Stimulated activated CD8-positive, alpha-beta memory T cell treated with anti-CD3 and anti-CD28 coated beads, Interleukin-4, amount 100 ng/mL, for 4 hours (primary cell): ENCODE measurements around the gene ABCF1.

ENCODE experiments used
- DNase-seq, 2 donors: peaks; one replicate each; pipeline ENCODE4 v3.0.0-alpha.2; 2020; ENCODE audit warnings: low read depth in 2 of 2, low spot score in 1 of 2

ABCF1 gene

DNA sequence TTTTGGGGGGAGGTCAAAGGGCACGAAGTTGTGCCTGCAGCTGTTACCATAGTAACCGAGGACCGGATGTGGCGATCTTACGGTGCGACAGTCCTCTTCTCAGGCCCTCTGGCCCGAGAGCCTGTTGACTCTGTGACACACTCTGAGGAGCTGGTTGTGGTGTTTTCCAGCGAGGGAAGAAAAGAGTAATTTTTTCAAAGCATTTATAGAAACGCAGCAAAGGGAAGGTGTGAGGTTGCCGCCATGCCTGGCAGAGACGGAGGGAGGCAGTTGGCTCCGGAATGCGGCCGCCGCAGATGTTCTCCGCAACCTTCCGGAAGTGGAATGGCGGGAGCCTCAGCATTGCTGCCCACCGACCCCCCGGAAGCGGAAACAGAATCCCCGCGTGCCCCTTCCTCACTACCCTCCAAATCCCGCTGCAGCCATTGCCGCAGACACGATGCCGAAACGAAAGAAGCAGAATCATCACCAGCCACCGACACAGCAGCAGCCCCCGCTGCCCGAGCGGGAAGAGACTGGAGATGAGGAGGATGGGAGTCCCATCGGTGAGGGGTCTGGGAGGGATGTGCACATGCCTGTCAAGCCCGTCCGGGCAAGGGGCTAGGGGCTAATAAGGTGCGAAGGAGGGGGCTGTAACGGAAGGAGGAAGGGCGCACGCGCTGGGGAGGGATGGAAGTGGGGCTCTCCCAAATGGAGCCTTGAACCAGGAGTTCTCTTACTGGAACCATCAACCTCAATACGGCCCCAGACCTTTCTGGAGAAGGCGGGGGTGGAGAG lies 14.1 kb upstream of the ABCF1 start, which contains the start of gene PRR3:
PRR3 (plus strand) TSS at position 390 of the 777 bp plus-strand sequence; CDS start at position 440, 50 bp downstream.
- peak; percentile 64 to 70 for DNase-seq

DNA sequence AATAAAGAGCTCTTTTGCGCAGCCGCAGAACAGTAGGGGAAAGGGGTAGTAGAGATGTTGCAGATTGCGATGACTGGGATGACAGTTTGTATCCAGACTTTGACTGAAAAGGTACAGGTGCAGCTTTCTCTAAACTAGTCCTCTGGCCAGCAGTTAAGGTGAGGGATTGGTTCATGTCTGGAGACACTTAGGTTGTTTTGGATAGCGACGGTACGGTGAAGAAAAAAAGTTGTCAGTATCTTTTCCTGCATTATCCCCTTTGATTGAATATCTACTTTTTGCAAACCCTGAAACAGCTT lies 13.6 kb upstream of the ABCF1 start:
- peak; percentile 31 to 48 for DNase-seq

DNA sequence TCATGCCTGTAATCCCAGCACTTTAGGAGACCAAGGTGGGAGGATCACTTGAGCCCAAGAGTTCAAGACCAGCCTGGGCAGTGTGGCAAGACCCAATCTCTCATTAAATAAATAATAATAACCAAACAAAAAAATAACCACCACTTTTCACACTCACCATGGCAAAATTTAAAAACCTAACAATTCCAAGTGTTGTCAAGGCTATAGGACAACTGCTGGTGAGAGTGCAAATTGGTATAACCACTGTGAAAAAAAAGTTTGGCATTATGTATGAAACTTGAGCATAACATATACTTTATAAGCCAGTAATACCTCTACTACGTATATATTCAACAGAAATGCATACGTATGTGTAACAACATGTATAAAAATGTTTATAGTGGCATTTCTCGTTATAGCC lies 10.3 kb upstream of the ABCF1 start:
- no peak for DNase-seq

DNA sequence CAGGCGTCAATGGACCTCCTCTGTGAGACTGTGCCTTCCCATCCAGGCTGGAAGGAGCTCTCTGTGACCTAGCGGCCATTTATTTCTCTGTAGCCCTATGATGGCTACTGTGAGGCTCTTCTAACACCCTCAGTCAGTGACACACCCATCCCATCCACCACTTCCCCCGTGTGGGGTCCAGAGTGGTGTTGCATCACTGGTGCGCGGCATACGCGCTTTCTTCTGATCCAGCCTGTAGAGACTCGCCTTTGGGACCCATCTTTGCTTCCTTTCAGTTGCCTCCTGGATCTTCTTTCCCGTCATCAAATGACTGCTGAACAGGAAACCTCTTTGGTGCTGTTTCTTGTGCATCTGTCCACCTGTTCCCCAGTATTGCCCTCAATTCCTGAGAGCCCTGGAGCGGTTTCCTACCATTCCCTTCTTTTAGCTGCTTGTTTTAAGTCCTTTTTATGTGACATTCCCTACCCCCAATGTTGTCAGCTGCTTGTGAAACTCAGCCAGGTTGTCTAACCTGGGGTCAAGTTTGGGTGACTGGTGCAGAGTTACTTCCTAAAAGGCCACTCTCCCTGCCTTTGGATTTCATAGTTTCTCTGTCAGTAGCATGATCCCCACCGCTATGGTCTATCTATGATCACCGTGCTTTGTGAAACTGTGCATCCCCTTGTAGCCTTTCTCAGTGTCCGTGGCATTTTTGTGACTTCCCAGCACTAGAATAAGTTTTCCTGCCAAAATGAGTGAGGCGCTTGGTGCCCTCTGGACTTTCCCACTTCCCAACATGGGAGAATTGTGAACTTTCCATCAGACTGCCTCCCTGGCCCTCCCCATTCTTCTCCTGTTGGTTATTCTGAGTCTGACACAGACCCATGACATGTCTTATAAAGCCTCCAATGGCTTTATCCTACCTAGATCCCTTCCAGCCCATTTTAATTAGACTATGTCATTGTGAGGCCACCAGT lies 8.5 kb upstream of the ABCF1 start:
- DNase-seq = no peak

DNA sequence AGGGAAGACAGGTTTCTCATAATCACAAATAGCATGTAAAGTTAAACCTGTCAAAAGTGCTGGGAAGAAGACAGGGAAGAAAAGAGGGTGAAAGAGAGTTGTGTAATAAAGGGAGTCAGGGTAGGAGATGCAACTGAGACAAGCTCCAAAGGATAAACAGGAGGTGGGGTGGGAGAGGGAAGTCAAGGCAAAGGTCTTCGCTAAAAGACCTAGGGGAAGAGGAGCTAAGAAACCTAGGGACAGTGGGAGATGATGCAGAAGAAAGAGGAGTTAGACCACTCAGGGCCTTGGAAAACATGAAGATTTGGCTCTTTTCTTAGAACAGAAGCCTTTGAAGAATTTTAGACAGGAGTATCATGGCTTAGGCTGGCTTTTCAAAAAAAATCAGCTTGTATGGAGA lies 7.1 kb upstream of the ABCF1 start:
- no peak for DNase-seq

DNA sequence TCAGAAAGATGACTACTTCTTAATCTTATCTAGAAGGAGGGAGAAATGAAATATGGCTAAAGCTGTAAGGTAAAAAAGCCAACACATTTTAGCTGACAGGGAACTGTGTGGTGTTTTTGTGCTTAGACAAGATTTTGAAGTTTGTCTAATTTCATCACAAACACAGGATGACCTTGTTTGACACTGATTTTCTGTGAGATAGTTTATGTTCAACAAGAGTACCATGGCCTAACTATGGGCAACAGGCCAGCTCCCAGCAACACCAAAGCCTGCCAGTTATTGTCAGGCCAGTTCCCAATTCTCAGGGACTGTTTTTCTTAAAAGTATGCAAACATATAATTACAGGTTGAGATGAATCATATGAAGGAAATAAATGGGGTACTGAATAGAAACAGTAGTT lies 5.5 kb upstream of the ABCF1 start:
- no peak for DNase-seq

DNA sequence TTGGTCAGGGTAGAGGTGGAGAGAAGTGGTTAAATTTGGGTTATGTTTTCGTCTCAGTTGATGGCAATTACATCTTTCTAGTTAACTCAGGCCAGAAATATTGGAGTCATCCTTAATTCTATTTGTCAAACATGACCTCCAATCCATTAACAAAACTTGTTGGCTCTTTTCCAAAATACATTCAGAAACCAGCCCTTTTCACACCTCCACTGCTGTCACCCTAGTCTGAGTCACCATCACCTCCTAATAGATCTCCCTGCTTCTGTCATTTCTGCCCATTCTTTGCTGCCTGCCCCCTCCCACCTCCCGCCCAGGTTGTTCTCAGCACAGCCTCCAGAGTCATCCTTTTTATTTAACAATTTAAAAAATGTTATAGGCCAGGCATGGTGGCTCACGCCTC lies 3.0 kb upstream of the ABCF1 start:
- no peak for DNase-seq

DNA sequence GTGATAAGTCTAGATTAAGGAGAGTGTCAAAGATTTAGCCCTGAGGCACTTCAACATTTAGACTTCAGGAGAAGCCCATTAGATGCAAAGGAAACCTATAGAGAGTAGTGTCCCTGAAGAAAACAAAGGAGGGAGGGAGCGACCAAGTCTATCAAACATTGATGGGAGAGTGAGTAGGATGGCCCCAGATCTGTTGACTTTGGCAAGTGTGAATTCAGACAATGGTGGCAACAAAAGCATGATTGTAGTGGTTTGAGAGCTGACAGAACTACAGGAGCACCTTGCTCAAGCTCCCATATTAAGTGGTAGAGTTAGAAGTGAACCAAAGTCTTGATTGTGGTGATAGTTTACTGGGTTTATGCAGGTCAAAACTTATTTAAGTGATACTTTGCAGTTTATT lies 979 bp upstream of the ABCF1 start:
- DNase-seq = no peak

DNA sequence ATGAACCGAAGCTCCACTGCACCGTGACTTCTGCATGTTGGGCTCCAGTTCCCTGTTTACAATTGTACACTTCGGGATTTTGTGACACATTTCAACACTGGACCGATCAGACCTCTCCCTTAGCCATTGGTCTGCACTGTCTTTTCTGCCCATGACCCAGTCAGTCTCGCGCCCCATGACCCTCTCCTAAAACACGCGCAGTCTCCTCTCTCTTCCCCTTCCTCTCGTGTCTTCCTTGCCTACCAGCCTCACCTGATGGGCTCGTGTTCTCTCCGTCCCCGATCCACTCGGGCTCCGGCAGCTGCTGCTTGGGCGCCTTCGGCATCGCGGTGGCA lies 535 bp upstream of the ABCF1 start:
- DNase-seq = peak in 1 of 2 donors; percentile 4

DNA sequence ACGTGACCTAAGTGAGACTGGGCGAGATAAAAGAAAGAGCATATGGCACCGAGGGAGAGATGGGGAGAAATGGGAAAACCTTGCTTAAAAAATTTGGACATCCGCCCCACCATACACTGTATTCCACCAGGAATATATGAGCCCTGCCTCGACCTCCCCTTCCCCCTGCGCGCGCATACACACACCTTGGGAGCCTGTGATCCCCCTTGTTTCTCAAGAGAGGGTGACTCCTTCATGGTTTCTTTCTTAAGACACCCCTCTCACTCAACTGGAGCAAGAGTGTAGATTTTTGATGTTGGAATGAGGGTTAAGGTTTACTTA lies 480 bp downstream of the ABCF1 start:
- no peak for DNase-seq

DNA sequence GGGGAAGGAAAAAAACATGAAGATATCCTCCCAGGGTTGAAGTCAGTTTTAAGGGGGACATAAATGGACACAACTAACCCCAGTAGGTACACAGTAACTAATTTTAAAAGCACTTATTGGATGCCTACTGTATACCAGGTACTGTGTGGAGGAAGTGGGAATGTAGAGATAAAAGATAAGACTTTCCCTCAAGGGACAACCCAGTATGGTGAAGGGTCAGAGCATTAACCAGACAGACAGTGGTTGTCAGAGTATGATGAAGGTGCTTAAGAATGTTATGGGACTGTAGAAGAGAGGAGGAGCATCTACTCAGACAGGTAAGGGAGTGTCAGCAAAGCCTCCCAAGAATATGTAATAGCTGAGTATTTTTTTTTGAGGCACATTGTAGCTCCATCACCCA lies 906 bp downstream of the ABCF1 start:
- DNase-seq = no peak

DNA sequence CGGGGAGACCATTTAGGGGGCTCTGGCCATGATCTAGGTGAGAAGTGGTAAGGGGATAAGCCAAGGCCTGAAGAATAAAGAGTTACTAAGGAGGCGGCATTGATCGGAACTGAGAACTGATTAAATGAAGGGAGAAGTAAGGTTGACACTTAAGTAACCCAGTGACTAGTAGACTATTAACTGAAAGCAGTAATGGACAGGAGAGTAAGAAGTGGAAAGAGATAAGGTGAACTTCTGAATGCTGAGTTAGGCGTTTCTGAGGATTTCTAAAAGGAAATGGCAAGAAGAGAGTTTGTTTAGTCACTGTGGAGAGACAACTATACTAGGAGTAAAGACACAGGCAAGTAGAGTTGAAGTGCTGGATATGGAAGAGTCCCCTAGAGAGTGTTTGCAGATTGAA lies 1.9 kb downstream of the ABCF1 start:
- no peak for DNase-seq

DNA sequence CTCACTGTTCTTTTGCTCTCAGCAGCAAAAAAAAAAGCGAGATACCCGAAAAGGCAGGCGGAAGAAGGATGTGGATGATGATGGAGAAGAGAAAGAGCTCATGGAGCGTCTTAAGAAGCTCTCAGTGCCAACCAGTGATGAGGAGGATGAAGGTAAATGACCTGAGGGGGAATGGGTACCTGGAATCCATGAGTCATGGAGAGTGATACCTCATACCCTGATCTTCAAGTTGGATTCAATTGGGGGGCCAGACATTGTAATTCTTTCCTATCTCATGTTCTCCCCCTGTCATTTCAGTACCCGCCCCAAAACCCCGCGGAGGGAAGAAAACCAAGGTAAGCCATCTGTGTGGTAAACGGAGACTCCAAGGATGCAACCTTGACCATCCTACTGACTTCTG lies 6.8 kb downstream of the ABCF1 start:
- DNase-seq = no peak

DNA sequence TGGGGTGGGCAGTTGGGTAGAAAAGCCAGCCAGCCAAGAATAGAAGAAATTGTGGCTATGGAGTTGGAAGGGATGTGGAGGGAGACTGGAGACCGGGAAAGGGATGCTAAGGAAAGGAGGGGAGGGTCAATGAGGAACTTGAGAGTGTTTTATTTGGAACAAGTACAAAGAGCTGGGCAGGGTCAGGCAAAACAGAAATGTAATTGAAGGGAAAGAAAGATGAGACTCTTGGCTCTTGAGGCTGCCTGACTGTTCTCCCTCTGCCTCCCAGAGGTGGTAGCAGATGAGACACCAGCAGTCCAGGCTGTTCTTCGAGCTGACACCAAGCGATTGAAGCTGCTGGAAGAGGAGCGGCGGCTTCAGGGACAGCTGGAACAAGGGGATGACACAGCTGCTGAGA lies 12.7 kb downstream of the ABCF1 start:
- no peak for DNase-seq

DNA sequence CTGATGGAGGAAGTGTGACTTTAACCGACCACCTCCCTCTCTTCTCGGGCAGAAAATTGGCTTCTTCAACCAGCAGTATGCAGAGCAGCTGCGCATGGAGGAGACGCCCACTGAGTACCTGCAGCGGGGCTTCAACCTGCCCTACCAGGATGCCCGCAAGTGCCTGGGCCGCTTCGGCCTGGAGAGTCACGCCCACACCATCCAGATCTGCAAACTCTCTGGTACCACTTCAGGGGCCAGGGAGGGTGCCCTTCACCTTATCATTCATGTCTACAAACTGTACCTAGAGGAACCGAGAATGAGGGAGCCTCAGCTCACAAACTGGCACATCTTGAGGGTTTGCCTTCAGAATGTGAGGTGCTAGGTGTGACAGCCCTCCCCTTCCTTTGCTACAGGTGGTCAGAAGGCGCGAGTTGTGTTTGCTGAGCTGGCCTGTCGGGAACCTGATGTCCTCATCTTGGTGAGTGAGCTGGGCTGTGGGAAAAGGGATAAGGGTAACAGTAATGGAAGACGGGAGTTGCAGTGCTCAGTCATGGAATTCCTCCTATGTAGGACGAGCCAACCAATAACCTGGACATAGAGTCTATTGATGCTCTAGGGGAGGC lies 18.6 kb downstream of the ABCF1 start:
- no peak for DNase-seq

DNA sequence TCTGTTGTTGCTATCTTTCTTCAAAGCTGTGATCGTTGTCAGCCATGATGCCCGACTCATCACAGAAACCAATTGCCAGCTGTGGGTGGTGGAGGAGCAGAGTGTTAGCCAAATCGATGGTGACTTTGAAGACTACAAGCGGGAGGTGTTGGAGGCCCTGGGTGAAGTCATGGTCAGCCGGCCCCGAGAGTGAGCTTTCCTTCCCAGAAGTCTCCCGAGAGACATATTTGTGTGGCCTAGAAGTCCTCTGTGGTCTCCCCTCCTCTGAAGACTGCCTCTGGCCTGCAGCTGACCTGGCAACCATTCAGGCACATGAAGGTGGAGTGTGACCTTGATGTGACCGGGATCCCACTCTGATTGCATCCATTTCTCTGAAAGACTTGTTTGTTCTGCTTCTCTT lies 19.3 kb downstream of the ABCF1 start:
- DNase-seq = no peak

DNA sequence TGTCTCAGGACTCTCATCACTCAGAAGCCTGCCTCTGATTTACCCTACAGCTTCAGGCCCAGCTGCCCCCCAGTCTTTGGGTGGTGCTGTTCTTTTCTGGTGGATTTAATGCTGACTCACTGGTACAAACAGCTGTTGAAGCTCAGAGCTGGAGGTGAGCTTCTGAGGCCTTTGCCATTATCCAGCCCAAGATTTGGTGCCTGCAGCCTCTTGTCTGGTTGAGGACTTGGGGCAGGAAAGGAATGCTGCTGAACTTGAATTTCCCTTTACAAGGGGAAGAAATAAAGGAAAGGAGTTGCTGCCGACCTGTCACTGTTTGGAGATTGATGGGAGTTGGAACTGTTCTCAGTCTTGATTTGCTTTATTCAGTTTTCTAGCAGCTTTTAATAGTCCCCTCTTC lies 19.8 kb downstream of the ABCF1 start:
- no peak for DNase-seq

DNA sequence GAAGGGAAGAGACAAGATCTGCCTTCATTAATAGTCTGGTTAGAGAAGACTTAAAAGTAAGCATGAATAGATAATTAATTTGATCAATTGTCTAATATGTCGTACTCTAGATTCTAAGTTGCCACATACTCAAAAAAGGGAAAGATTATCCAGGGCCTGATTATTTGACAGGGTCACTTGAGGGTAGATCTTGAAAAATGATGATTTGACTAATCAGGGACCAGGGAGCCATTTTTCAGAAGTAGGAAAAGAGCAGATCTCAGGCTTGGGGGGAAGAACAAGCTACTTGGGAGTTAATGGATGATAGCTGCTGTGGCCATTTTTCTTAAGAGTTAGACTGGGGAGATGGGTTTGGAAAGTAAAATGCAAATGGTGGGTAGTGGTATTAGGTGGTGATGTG lies 21.0 kb downstream of the ABCF1 start:
- no peak for DNase-seq

DNA sequence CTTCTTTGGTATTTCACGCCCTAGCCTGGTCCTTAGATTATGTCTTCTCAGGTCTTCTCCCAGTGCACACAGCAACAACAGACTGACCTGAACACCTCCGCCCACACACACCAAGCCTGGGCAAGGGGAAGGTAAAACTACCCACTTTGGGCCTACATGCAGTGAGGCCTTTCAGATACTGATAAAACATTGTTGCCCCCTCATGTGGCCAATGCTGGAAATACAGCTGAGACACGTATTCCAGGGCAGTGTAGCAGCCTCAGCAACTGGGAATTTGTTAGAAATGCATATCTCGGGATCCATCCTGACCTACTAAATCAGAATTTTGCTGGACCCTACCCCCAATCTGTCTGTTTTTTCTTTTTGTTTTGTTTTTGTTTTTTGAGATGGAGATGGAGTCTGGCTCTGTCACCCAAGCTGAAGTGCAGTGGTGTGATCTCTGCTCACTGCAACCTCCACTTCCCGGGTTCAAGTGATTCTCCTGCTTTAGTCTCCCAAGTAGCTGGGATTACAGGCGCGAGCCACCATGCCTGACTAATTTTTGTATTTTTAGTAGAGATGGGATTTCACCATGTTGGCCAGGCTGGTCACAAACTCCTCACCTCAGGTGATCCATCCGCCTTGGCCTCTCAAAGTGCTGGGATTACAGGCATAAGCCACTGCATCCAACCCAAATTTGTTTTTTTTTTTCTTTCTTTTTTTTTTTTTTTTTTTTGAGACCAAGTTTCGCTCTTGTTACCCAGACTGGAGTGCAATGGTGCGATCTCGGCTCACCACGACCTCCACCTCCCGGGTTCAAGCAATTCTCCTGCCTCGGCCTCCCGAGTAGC lies 26.3 kb downstream of the ABCF1 start:
- peak; percentile 48 to 68 for DNase-seq

DNA sequence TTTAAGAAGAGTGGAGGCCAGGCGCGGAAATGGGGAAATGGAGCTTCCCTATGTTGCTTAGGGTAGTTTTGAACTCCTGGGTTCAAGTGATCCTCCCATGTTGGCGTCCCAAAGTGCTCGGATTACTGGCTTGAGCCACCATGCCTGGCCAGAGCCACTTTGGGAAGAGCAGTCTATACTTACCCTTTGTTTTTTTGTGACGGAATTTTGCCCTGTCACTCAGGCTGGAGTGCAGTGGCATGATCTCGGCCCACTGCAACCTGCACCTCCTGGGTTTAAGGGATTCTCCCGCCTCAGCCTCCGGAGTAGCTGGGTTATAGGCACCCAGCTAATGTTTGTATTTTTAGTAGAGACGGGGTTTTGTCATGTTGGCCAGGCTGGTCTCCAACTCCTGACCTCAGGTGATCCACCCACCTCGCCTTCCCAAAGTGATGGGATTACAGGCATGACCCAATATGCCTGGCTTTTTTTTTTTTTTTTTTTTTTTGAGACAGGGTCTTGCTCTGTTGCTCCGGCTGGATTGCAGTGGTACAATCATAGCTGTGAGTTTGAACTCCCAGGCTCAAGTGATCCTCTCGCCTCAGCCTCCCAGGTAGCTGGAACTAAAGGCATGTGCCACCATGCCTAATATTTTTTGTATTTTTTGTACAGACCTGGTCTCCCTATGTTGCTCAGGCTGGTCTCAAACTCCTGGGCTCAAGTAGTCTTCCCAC lies 27.8 kb downstream of the ABCF1 start:
- DNase-seq = no peak
